Ishikawa (cell line): ENCODE data around the gene WHRN.

ENCODE experiments used
- CEBPB ChIP-seq: IDR thresholded peaks from 2 replicates; pipeline ENCODE4 v1.6.1; 2012
- CREB1 ChIP-seq: IDR thresholded peaks from 2 replicates; pipeline ENCODE4 v1.6.1; 2012; ENCODE audit warnings: low read depth
- EGR1 ChIP-seq: IDR thresholded peaks from 2 replicates; pipeline ENCODE4 v1.6.1; 2012
- EP300 ChIP-seq: IDR thresholded peaks from 2 replicates; pipeline ENCODE4 v1.6.1; 2012; ENCODE audit warnings: borderline replicate concordance
- FOXM1 ChIP-seq: IDR thresholded peaks from 2 replicates; pipeline ENCODE4 v1.6.1; 2012; ENCODE audit warnings: low read depth, borderline replicate concordance
- MAX ChIP-seq: IDR thresholded peaks from 2 replicates; pipeline ENCODE4 v1.6.1; 2012
- NFIC ChIP-seq: IDR thresholded peaks from 2 replicates; pipeline ENCODE4 v1.6.1; 2012
- RAD21 ChIP-seq: IDR thresholded peaks from 2 replicates; pipeline ENCODE4 v1.6.1; 2012; ENCODE audit warnings: low read depth
- TAF1 ChIP-seq: IDR thresholded peaks from 2 replicates; pipeline ENCODE4 v1.6.1; 2012; ENCODE audit warnings: low read depth, mild to moderate bottlenecking
- TCF12 ChIP-seq: IDR thresholded peaks from 2 replicates; pipeline ENCODE4 v1.6.1; 2012; ENCODE audit warnings: low read depth
- TEAD4 ChIP-seq: IDR thresholded peaks from 2 replicates; pipeline ENCODE4 v1.6.1; 2012
- USF1 ChIP-seq: IDR thresholded peaks from 2 replicates; pipeline ENCODE4 v1.6.1; 2012
- YY1 ChIP-seq: IDR thresholded peaks from 2 replicates; pipeline ENCODE4 v1.6.1; 2012; ENCODE audit warnings: low read depth
- ZBTB7A ChIP-seq: IDR thresholded peaks from 2 replicates; pipeline ENCODE4 v1.6.1; 2012; ENCODE audit warnings: low read depth
- TF ChIP-seq, protein P1 (sequence below): IDR thresholded peaks from 2 replicates; pipeline ENCODE4 v1.6.1; 2012; ENCODE audit warnings: low read depth, mild to moderate bottlenecking

Gene WHRN

GRCh38 chr9:114446672-114447450, 58.4 kb downstream of the WHRN start:
- TF ChIP-seq MAX (no peak), USF1 (no peak), CEBPB (no peak), TAF1 (no peak), NFIC (no peak), RAD21 (no peak), YY1 (no peak), FOXM1 (no peak), TEAD4 (no peak), EGR1 (no peak), TCF12 (no peak), CREB1 (no peak)

GRCh38 chr9:114446036-114446435, 59.2 kb downstream of the WHRN start:
- TF ChIP-seq YY1 (no peak), CREB1 (no peak), ZBTB7A (no peak), USF1 (no peak), MAX (no peak), TEAD4 (no peak), CEBPB (no peak), NFIC (no peak), EP300 (no peak), FOXM1 (no peak), TAF1 (no peak)

- no peak for TF ChIP-seq EGR1
- TF ChIP-seq, protein P1, sequence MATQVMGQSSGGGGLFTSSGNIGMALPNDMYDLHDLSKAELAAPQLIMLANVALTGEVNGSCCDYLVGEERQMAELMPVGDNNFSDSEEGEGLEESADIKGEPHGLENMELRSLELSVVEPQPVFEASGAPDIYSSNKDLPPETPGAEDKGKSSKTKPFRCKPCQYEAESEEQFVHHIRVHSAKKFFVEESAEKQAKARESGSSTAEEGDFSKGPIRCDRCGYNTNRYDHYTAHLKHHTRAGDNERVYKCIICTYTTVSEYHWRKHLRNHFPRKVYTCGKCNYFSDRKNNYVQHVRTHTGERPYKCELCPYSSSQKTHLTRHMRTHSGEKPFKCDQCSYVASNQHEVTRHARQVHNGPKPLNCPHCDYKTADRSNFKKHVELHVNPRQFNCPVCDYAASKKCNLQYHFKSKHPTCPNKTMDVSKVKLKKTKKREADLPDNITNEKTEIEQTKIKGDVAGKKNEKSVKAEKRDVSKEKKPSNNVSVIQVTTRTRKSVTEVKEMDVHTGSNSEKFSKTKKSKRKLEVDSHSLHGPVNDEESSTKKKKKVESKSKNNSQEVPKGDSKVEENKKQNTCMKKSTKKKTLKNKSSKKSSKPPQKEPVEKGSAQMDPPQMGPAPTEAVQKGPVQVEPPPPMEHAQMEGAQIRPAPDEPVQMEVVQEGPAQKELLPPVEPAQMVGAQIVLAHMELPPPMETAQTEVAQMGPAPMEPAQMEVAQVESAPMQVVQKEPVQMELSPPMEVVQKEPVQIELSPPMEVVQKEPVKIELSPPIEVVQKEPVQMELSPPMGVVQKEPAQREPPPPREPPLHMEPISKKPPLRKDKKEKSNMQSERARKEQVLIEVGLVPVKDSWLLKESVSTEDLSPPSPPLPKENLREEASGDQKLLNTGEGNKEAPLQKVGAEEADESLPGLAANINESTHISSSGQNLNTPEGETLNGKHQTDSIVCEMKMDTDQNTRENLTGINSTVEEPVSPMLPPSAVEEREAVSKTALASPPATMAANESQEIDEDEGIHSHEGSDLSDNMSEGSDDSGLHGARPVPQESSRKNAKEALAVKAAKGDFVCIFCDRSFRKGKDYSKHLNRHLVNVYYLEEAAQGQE, result no peak
- TF ChIP-seq ZBTB7A, result no peak
- no peak for TF ChIP-seq FOXM1
- no peak for TF ChIP-seq YY1
- no peak for TF ChIP-seq CREB1
- TF ChIP-seq CEBPB, result no peak
- no peak for TF ChIP-seq TEAD4
- no peak for TF ChIP-seq NFIC
- no peak for TF ChIP-seq USF1
- TF ChIP-seq EP300, result no peak
Observed at GRCh38 chr9:114445616-114446015, 59.7 kb downstream of the WHRN start.

DNA sequence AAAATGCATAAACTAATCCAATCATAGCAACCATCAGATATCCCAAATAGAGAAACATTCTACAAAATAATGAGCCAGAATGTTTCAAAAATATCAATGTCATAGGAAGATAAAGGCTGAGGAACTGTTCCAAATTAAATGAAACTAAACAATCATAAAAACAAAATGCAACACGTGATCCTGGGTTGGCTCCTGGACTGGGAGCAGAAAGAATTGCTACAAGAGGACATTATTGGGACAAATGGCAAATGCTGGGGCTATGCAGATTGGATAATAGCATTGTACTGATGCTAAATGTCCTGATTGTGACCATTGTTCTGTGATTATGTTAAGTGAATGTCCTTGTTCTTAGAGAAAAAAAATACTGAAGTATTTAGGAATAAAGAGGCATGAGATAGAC, 63.3 kb downstream of the WHRN start:
- TF ChIP-seq MAX (no peak), EP300 (no peak), RAD21 (no peak), ZBTB7A (no peak), CEBPB (no peak), TEAD4 (no peak), USF1 (no peak), NFIC (no peak), EGR1 (no peak), TCF12 (no peak)
- TF ChIP-seq, protein P1, result no peak

DNA sequence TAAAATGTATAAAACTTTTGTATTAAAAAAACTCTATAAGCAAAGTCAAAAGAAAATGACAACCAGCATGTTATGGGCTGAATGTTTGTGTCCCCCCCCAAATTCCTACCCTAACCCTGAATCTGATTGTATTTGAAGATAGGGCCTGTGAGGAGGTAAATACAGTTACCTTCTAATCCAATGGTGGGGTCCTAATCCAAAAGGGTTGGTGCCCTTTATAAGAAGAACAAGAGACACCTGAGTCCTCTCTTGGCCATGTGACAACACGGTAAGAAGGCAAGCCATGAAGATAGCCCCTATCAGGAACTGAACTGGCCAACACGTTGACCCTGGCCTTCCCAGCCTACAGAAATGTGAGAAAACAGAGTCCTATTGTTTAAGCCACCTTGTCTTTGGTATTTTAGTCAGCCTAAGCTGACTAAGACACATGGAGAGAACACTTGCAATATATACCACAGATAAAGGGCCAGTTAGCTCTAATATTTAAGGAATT, 67.8 kb downstream of the WHRN start:
- TF ChIP-seq USF1, result no peak
- TF ChIP-seq TAF1, result no peak
